NCI-H82 (cell line): ENCODE results near the gene TGFBR3.

Source experiments
- DNase-seq: peaks from one replicate; lab custom pipeline; 2025; lab: John Stamatoyannopoulos, UW

TGFBR3 gene

DNA sequence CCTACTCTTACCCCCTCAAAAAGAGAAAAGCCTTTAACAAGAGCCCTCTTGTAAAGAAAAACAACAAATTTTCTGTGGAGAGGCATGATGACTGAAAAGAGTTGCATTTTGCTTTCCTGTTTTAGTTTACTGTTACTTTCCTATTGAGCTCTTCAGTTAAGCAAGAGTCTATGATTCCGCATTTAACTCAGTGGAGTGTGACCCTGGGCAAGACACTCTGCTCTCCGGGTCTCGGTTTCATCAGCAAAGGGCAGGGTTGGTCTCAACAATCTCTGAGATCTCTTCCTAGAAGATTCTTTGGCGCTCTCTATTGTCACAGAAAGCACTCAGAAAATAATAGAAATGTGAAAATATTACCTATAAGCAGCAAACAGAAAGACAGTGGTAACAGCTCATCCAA is 175.7 kb downstream of the TGFBR3 start:
- no peak for DNase-seq

DNA sequence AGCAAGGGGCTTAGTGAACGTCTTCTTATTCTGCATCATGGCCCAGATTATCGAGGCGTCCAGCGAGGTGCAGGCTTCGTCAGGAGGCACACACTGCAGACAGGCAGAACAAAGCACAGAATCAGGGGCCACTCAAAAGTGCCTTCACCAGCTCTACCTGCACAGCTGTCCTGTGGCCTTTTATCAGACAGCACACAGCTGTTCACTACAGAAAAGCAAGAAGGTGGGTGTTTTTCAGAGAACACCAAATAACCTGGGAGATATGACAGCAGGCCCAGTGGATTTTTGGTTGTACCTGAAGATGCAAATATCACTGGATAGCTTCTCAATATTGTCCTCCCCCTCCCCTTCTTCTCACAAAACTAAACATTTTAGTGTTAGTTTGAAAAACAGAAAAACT is 177.3 kb downstream of the TGFBR3 start:
- no peak for DNase-seq

DNA sequence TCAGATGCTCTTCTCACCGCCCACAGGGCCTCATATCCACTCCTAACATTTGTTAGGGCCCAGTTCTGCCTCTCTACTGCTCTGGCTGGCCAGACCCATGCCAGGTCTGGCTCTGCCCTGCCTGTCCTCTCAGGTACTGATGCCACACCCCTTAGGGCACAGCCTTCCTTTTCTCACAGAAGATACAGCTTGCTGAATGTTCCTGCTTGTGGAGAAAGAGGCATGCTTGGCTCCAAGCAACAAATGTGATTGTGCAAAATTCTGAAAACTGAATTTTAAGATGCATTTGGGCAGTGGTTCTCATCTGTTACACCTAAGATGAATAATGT is 178.1 kb downstream of the TGFBR3 start:
- DNase-seq, result no peak

DNA sequence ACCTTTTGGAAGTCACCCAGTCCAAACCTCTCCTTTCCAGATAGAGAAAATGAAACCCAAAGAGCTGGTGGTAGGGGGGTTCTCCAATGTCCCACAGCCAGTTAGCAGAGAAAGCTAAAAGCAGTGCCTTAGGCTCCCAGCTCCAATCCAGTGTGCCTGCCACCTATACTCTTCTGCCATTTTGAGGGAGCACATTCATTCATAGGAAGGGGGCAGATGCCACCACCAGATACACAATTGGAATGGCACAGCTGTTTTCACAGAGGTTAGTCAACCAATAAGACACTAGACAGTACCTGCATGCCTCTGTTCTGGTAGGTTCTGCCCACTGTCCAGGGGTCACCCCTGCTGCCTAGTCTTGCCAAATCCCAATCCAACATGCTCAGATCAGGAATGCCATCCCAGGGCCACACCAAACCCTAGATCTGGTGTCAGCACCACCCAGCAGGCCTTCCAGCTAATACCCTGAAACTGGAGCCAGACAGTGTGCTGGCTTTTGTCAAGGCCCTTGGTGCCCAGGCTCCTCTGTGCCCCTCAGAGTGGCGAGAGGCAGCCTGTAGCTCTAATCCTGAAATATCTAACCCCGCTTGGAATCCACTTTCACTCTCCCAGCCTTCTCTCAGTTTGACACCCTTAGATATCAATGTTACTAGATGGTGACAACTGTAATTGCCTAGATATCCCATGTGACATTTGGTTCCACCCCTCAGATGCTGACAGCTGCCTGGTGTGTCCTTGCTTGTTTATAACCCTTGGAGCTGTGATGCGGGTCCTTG is 178.6 kb downstream of the TGFBR3 start:
- DNase-seq, result no peak

DNA sequence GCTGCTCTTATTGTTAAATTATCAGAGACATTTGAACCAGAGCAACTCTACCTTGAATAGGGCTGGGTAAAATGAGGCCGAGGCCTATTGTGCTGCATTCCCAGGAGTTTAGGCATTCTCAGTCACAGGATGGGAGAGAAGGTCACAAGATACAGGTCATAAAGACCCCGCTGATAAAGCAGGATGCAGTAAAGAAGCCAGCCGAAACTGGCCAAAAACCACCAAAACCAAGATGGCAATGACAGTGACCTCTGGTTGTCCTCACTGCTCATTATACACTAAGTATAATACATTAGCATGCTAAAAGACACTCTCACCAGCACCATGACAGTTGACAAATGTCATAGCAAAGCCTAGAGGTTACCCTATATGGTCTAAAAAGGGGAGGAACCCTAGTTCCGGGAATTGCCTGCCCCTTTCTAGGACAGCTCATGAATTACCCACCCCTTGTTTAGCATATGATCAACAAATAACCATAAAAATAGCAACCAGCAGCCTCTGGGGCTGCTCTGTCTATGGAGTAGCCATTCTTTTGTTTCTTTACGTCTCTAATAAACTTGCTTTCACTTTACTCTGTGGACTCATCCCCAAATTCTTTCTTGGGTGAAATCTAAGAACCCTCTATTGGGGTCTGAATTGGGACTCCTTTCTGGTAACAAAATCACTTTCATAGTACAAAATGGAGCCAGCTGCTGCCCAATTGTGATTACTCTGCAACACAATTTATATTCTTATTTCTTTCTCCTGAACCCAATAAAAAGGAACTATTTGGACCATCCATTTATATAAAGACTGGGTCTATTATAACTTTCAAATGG is 179.6 kb downstream of the TGFBR3 start:
- no peak for DNase-seq

DNA sequence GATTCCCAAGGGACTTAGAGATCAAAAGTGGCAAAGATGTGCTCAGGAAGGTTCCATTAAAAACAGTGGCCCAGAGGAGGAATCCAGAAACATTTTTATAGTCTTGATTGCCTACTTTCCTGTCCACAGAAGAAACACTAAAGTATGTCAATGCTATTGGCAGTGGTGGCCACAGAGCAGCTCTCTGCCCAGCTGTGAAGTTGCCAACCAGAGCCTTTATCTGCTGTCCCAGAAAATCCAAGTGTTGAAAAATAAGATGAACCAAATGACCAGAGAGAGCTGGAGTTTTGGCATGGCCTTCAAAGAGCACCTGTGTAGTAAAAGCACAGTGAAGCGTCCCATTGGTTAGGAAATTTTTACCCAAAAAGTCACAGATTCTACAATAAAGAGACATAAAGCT is 181.2 kb downstream of the TGFBR3 start:
- DNase-seq, result no peak

DNA sequence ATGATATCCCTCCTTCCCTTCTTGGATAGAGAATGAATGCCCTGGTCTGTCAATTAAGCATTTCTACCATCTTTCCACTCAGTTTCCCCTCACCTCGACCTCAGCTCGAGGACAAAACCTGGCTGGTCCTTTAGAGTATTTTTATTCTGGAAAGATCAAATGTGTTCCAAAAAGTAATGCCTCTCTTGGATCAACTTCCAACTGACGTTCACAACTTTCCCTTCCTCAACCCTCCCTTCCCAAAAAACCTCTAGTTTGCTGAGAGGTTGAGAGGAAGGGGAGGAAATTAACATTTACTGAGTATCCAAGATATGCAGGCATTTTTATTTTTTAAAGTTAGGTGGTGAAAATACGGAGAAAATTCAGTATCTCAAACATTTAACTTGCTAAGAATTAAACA is 182.9 kb downstream of the TGFBR3 start:
- DNase-seq, result no peak

DNA sequence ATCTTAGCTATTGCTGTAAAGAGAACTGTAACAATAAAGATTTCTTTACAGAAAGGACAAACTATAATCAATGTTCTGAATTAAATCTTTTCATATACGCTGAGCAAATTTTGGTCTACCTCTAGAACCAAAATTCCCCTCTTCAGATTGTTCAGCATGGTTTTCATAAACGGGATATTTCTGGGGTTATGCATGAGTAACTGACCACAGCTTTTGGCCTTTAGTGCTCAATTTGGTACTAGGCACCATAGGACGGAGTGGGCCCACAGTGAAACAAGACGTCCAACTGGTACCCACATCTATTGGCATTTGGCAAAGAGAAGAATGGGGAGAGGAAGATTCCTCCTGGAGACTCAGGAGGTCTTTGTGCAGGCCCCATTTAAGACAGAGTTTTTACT is 184.5 kb downstream of the TGFBR3 start:
- no peak for DNase-seq

DNA sequence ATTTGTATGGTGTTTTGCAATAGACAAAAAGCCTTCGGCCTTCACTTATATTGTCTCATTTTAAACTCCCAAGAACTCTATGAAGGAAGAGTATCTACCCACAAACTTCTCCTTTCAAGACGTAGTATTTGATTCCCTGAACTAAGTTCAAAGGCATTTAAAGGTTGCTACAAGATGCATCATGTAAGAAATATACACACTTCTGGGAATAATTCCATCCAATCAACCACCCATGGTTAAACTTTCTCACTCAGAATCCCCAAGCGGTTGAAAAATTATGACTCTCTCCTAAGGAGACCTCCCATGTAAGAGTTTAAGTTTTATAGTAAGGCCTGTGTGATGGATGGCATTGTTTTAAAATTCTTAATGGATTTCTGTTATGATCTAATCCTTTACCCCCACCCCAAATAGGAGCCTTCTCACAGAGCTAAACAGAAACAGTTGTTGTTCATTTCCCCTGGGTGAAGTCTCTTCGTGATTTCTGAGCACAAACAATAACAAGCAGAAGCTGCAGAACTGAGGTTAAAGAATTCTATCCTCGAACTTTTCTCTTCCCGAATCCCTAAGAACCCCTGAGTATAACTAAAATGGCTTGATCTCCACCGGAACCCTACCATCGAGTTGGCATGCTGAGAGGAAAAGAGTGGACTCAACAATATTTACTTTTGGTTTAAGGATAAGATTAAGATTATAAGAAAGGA is 185.0 kb downstream of the TGFBR3 start:
- no peak for DNase-seq

DNA sequence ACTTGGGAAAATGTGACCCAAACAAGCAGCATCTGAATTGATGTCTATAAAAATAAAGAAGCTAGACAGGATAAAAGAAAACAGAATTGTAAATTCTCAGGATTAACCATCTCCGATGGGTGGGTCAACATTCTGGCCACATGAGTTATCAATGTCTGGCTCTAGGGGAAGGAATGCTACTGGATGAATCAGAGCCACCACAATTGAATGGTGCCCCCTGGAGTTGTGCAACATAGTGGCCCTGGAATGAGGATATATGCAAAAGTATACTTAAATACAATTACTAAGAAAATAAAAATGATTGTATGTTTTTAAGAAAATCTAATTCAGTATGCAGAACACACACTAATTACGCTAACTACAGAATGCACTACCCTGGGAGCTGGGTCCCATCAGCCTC is 185.6 kb downstream of the TGFBR3 start:
- DNase-seq, result no peak

DNA sequence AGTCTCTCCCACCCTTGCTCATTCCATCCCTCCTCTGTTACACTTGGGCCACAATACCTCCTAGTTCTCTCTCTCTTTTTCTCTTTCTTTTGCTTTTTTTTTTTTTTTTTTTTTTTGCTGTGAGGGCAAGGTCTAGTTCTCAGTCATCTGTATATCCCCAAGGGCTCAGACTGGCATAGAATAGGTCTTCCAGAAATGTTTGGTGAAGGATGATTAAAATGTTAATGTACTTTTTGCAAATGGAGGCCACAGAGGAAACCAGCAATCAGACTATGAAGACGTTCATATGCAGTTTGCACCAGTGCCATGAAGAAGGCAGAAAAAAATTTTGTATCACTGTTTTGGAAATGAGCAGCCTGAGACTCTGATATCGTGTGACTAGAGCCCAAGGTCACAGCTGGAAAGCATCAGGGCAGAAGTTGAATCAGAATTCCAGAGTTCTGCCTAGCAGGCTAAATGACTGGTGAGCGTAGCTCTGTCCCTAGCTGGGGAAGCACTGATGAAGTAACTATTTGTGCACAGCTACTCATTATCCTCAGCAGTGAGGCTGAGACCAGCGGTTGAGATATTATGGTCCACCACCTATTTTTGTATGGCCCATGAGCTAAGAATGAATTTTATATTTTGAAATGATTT is 186.5 kb downstream of the TGFBR3 start:
- no peak for DNase-seq

DNA sequence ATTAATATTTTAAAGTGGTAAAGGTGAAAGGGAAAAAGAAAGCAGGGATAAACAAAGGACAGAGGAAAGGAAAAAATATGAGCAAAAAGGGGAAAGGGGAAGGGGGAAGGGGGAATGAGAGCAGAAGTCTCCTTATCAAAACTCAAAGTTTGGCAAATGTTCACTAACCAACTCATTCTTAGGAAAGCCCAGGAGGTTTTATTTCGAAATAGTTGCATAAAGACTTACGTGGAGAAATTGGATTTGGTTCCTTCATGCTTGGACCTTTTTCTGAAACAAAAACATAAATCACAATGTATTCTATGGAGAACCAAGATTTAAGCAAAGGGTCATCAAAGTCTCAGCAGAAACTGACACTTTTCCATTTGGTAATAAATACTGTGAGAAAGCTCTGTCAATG is 188.1 kb downstream of the TGFBR3 start:
- DNase-seq, result no peak

DNA sequence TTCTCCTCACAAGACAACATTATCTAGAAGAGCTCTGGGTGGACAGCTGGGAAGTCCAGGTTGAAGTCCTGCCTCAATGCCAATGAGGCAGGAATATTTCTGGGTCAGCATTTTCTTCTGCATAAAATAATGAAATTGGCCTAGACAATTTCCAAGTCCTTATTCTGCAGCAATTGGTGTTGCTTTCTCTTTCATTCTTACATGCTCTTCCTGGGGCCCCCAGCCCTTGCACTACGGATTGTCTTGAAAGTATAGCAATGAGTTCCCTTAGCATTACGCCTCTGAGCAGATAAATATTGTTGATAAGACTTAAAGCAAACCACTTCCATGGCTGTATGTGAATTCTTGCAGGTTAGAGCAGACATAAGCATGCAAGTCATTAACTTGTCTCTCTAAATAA is 188.5 kb downstream of the TGFBR3 start:
- no peak for DNase-seq

DNA sequence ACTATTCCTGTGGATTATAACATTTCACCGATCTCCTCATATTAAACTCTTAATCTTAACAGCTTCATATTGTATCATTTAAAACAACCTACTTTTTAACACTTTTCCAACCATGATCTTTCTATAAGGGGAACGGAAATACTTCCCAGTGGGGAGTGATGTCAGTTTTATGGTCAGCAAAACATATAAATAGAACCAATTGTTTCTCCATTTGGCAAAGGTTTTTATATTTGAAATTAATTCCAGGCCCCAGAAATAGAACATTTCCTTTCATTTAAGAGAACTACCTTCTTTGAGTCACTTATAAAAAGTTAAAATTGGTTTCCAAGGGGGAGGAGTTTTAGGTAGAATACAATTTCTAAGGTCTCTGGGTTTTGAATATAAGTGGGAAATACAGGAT is 189.6 kb downstream of the TGFBR3 start:
- no peak for DNase-seq

DNA sequence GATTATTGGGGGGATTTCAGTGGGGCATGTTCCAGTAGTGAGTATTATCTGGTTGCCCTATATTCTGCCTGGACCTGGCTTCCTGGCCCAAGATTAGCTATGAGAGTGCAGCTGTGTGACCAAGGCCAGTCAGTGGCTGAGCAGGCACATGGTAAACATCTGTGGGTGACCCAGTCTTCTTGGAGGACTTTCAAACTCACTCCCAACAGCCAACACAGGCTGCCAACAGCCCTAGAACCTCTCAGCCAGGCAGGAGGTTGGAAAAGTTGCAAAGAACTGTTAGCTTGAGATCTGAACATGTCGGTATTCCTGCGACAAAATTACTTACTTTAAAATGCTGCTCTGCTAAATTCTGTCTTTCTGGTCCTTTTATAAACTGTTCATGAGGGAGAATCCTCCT is 192.4 kb downstream of the TGFBR3 start:
- DNase-seq, result no peak

DNA sequence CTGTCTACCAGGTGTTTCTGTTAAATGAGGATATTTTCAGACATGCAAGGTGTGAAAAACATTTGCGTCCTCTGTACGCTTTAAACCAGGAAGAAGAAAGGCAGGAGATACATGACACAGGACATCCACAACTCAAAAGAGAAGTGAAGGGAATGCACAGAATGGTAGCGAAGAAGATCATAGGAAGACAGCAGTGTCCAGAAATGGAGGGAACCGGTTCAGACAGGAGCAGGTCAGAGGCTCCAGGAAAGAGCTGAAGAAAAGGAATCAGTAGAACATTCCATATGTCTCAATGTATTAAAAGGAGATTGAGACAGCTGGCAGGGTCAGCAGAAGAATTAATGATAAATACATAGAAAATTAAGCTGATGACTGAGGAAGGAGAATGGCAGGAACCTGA is 194.4 kb downstream of the TGFBR3 start:
- DNase-seq, result peak; percentile 4

DNA sequence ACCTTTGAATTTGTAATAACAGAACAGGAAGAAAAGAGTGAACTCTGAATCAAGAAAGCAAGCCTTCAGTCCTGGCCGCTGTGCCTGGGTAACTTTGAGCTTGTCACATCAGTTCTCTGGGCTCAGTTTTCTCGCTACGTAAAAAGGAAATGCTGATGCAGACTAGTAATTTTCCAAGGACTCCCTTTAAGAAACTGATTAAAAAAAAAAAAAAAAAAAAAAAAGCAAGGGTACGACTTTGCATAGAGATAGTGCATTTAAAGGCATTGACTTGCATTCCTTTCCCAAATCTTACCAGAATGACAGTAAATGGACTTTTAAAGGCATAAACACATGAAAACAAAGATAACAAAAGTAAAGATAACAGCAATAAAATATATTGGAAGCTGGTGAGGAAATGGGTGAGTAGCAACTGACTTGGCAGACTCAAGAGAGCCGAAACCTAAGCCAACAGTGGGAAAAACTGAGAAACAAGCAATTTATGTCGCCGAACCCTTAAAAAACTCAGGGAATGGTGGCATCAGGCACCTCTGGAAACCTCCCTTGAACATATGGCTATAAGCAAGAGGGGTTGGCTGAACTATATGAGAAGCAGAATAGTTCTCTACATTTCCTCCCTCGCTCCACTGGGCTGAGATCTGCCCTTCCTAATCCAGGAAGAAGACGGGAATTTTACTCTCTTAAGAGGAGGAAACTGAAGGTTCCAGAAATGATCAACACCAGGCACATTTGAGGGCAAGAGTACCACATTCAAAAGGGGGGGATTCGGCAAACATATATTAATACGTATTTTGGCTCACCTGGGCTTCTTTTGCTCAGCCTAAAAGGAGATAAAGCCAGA is 196.1 kb downstream of the TGFBR3 start:
- DNase-seq, result no peak

DNA sequence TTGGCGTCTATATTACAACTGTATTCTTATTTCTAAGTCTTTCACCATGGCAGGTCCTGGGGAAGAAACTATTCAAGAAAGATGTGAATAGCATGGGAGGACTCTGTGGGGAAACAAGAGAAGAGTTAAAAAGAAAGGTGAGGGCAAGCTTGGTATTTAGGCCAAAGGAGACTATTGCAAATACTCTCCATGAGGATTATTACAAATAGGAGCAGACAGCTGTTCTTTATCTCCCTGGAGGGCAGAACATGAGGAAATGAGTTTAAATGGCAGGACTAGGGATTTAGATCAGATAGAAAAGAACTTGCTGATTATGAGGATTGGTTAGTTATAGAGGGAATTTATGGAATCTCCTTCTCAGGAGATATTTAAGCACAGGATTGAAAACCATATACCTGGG is 198.5 kb downstream of the TGFBR3 start:
- peak; percentile 82 for DNase-seq

DNA sequence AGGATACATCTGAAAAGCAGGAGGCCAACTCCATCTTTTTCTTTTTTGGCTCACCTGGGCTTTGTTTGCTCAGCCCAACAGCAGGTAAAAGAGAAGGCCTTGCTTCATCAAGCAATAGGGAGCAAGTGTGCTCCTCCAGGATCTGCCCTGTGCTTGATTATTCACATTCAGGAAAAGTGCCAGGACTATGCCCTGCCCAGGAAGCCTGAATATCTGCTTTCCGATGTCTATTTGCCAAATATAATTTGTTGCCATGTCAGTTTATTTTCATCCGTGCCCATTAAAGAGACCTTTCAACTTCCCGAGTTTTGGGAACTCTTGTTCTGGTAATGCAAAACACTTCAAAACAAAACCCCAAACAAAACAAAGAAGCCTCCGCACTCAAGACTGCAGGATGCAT is 200.0 kb downstream of the TGFBR3 start:
- DNase-seq, result no peak

DNA sequence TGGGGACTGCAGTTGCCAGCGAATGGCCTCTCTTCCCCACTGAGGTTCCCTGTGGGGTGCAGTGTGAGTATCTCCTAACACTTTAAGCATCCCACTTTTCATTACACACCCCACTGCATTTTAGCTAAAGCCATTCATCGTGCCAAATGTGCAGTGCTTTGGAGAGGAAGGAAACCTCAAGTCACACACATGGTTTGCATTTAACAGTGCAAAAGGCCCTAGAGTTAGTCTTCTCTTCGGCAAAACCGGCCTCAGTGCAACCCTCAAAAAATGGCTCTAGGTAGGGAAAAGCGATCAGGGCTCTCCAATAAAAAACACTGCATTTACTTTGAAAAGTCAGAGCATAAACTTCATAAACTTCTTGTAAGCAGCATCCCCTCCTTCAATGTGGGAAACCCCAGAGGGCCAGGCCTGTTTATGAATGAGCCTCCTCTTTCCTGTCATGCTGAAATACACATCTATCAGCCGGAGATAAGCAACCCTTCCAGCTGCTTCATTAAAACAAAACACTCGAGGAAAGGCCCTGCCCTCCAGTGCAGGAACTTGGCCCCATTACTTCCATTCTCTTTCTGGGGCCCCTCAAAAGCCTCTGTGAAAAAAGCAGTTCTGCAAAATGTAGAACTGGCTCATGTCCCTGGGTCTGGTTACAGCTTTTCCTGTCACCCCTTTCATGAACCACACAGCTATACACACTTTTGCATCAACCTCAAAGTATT is 201.3 kb downstream of the TGFBR3 start:
- DNase-seq, result no peak

DNA sequence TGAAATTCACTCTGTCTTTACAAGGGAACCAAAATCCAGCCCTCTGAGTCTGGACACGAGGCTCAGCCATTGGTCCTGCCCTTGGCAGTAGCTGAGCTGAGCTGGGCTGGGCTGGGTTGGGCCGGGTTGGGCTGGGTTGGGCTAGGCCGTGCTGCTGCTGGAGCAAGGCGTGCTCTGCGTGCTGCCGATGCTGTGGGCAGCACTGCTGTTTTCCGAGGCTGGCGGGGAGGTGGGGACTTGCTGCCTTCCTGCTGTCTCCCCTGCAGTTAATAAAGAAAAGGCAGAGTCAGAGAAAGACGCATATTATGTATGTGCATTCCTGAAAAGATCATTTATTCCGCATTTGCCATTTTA is 202.4 kb downstream of the TGFBR3 start:
- no peak for DNase-seq
